CD4-positive, alpha-beta T cell treated with Interleukin-4 for 4 hours (primary cell): ENCODE data around the gene ATF5.

ENCODE experiments used
- DNase-seq: peaks from one replicate; pipeline ENCODE4 v3.0.0-alpha.2; 2020

Gene ATF5

GRCh38 chr19:49981603-49982593, 52.9 kb downstream of the ATF5 start:
- no peak for DNase-seq
